Heart left ventricle (tissue), 16 donors: Measurements from ENCODE around the gene ERF. TPM values are rescaled to one million over a fixed set of nuclear protein-coding genes. Genes with fewer than 3 reads are reported as not detected.

Experiments
- ATAC-seq, 4 donors: fragments of 200-7000 bp; cut with Tn5 transposase; one replicate each; pipeline ENCODE4 v1.9.1; 2020 to 2022; ENCODE audit warnings: moderate library complexity in 4 of 4, mild to moderate bottlenecking in 3 of 4, moderate number of reproducible peaks in 1 of 4
- DNase-seq, 5 donors: peaks; one replicate each; pipeline ENCODE4 v3.0.0-alpha.2; 2020
- H3K27ac ChIP-seq, 12 donors: fragments of 200-600 bp; sonication (generic) in 4 of 12; one replicate each; pipeline versions ENCODE4 v1.5.0 to v1.8.0; 2016 to 2022; ENCODE audit warnings: mild to moderate bottlenecking in 2 of 12
- H3K27me3 ChIP-seq, 9 donors: fragments of 200-600 bp; sonication (generic) in 2 of 9; one replicate each; pipeline versions ENCODE4 v1.5.1 to v1.8.0; 2016 to 2022; ENCODE audit warnings: mild to moderate bottlenecking in 3 of 9
- H3K36me3 ChIP-seq, 9 donors: fragments of 200-600 bp; sonication (generic) in 2 of 9; one replicate each; pipeline versions ENCODE4 v1.5.0 to v1.8.0; 2018 to 2022; ENCODE audit warnings: mild to moderate bottlenecking in 2 of 9
- H3K4me1 ChIP-seq, 12 donors: fragments of 200-600 bp; sonication (generic) in 4 of 12; one replicate each; pipeline versions ENCODE4 v1.5.0 to v1.8.0; 2016 to 2022; ENCODE audit warnings: mild to moderate bottlenecking in 3 of 12
- H3K4me3 ChIP-seq, 12 donors: fragments of 200-600 bp; sonication (generic) in 4 of 12; one replicate each; pipeline versions ENCODE4 v1.5.0 to v1.8.0; 2017 to 2022; ENCODE audit warnings: mild to moderate bottlenecking in 9 of 12, moderate library complexity in 4 of 12
- H3K9me3 ChIP-seq, 12 donors: fragments of 200-600 bp; sonication (generic) in 4 of 12; one replicate each; pipeline versions ENCODE4 v1.5.0 to v1.8.0; 2016 to 2022; ENCODE audit warnings: mild to moderate bottlenecking in 1 of 12
- POLR2A ChIP-seq, 2 donors: fragments of 450-650 bp; IDR thresholded peaks; one replicate each; pipeline ENCODE4 v1.6.1; 2017; ENCODE audit warnings: antibody characterized with exemption in 2 of 2, mild to moderate bottlenecking in 2 of 2, moderate library complexity in 2 of 2
- WGBS, 4 donors: extraction: QIAGEN DNeasy Blood & Tissue Kit in 2 of 4; methylation state at CpG; one replicate each; pipeline versions ENCODE4 v1.1.5 to v1.1.7; 2013 to 2018; 5-methylcytosine and 5-hydroxymethylcytosine counted together
- intact Hi-C, 10 donors: fragments of 100-400 bp; cut with DNase I; formaldehyde crosslinking; loops; one replicate each; pipeline versions ENCODE4 v1.11.1 to v1.14.2; 2022
- polyA plus RNA-seq, 2 donors: library from polyadenylated mRNA; stranded (reverse); fragments of 200-250 nt; gene quantifications; one replicate each; pipeline ENCODE4 v1.2.3, GENCODE V29; 2013
- total RNA-seq, 9 donors: library from RNA; depleted of rRNA in 2 of 9; stranded (reverse); fragments of >200 nt in 2 of 9; fragmentation: NEBNext Ultra II Directional in 3 of 9; extraction: Animal tissue kit (Norgen Biotek cat#: 25700) in 3 of 9; gene quantifications; one replicate each; pipeline versions ENCODE4 v1.1.0 to v1.2.4, GENCODE V29; 2016 to 2023
- TF ChIP-seq, protein P1 (sequence below), 12 donors: fragments of 200-600 bp; sonication (generic) in 4 of 12; IDR thresholded peaks; one replicate each; pipeline versions ENCODE4 v1.5.0 to v1.8.0; 2018 to 2022; ENCODE audit warnings: antibody characterized with exemption in 12 of 12, mild to moderate bottlenecking in 5 of 12
- donor health status: ischemic (EF 13 %, LVEDD 7.1; RV severe dilation, severe dysfunction).
- donor health status: healthy with polysubstance abuse.
- donor health status: DM: no; HTN: yes; CAD: no.
- donor health status: DM: no; HTN: no; CAD: no.
- donor health status: ischemic (EF 25% LVEDD 6.9; RV normal size, moderate dysfunction).
- donor health status: ischemic (EF 25% LVEDD 5.7; RV mildly dilated, moderate dysfunction).
- donor health status: healthy.
- donor health status: DM: yes; HTN: yes; CAD: no.
- donor health status: ischemic (EF 35%, LVEDD 5.7; RV mildly dilated, moderate dysfunction).
- donor health status: nonischemic (EF 11% LVEDD 7.7; RV severe dilation, severe dysfunction).
- donor health status: DM: yes; HTN: yes; CAD: no.
- donor health status: PGD.
- donor health status: ischemic (EF 29% LVEDD 5.4; RV normal size, mild dysfunction).
- donor health status: nonischemic (EF 23%, LVEDD 6.1; RV moderate dilation, normal function).

ERF gene
- total and polyA plus RNA-seq, 11 donors: 26.1 to 49.7 (median 35.5) TPM

DNA sequence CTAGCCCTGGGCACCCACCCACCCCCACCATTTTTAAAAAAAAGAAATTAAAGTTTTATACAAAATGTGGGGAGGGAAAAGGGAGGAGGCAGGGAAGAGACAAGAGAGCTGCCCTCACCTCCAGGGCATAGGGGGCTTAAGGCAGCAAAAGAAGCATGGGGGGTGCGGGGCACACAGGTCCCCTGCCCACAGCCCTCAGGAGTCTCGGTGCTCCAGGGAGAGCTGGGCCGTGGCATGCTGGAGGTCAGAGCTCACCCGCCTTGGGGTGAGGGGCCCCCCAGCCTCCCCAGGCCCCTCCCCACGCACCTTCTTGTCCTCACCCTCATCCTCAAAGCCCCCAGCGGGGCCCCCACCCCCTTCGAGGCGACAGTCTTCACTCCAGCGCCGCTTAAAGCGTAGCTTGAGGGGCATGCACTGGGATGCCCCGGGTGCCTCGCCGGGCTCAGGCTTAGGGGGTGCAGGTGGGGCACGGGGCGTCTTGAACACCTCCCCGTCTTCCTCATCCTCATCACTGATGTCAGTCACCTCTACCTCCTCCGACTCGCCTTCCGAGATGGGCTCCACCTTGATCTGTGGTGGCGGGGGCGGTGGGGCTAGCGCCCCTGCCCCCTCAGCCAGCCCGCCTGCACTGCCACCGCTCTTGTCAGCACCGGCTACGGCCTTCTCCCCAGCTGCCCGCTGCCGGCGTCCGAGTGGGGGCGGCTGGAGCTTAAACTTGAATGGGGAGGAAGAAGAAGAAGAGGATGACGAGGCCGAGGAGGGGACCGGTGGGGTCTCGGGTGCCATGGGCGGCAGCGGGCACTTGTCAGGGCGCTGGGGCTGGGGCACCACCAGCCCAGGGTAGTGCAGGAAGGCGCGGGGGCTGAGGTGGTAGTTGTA, 6.4 kb downstream of the ERF start:
- DNase-seq (no peak), ATAC-seq (no peak)
- Histone ChIP-seq H3K9me3 (no peaks in the 10 kb centered on the region), H3K4me3 (no peak overlapping the region), H3K4me1 (peaks cover 18 to 92% (median 75%) of the 10 kb centered on the region in 12 donors), H3K27ac (peak overlapping the region in 6 of 12 donors; percentile 12 to 100 (median 85)), H3K27me3 (no peaks in the 10 kb centered on the region), H3K36me3 (peaks cover 0 to 31% (median 19%) of the 10 kb centered on the region in 9 donors)
- intact Hi-C loops: loop anchor here in 5 of 10 donors (5.0 to 10.0 kb wide), 4 partner anchors 39 to 176 kb away; partner anchors contain the start of gene LIPE (in 2 of the 5)
- TF ChIP-seq POLR2A (IDR thresholded peaks at IDR 0.05): no peak
- TF ChIP-seq, protein P1, sequence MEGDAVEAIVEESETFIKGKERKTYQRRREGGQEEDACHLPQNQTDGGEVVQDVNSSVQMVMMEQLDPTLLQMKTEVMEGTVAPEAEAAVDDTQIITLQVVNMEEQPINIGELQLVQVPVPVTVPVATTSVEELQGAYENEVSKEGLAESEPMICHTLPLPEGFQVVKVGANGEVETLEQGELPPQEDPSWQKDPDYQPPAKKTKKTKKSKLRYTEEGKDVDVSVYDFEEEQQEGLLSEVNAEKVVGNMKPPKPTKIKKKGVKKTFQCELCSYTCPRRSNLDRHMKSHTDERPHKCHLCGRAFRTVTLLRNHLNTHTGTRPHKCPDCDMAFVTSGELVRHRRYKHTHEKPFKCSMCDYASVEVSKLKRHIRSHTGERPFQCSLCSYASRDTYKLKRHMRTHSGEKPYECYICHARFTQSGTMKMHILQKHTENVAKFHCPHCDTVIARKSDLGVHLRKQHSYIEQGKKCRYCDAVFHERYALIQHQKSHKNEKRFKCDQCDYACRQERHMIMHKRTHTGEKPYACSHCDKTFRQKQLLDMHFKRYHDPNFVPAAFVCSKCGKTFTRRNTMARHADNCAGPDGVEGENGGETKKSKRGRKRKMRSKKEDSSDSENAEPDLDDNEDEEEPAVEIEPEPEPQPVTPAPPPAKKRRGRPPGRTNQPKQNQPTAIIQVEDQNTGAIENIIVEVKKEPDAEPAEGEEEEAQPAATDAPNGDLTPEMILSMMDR (IDR thresholded peaks at IDR 0.05): no peak
- 83 to 85% (median 84%) methylated on average over 35 to 41 of the region's 41 CpGs for WGBS, 4 donors

DNA sequence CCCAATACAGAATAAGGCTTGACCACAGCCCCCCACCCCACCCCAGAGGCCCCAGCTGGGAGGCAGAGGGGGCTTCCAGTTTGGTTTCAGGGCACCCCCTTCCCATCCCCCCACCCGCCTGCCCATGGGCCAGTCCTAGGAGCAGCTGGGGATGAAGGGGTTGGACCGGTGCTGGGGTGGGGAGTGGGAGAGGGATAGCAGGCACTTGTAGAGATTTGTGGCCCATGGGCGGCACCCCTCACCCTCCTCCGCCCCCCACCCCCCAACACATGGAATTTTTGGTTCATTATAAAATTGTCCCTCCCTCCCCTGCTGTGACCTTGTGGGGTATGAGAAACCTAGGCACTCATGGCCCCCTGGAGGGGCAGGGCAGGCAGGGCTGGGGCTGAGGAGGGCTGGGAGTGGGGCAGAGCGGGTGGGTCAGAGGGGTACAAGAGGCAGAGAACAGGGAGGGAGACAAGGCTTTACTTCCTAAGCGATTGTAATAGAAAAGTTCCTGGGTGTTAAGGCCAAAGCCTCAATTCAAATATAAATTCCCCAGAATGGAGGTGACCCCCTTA, 7.2 kb downstream of the ERF start:
- Histone ChIP-seq H3K4me3 (no peak overlapping the region), H3K27ac (peak overlapping the region in 11 of 12 donors; percentile 24 to 100 (median 58)), H3K36me3 (peaks cover 0 to 31% (median 19%) of the 10 kb centered on the region in 9 donors), H3K4me1 (peaks cover 18 to 89% (median 72%) of the 10 kb centered on the region in 12 donors), H3K9me3 (no peaks in the 10 kb centered on the region), H3K27me3 (no peaks in the 10 kb centered on the region)
- ATAC-seq (no peak), DNase-seq (no peak)
- 81 to 89% (median 85%) methylated on average over 5 to 6 of the region's 6 CpGs for WGBS, 4 donors
- no peak for TF ChIP-seq POLR2A (IDR thresholded peaks at IDR 0.05)
- intact Hi-C loops: loop anchor here in 7 of 10 donors (2.0 to 10.0 kb wide), 5 partner anchors 31 to 177 kb away; partner anchors contain the start of gene LIPE (in 2 of the 7)

DNA sequence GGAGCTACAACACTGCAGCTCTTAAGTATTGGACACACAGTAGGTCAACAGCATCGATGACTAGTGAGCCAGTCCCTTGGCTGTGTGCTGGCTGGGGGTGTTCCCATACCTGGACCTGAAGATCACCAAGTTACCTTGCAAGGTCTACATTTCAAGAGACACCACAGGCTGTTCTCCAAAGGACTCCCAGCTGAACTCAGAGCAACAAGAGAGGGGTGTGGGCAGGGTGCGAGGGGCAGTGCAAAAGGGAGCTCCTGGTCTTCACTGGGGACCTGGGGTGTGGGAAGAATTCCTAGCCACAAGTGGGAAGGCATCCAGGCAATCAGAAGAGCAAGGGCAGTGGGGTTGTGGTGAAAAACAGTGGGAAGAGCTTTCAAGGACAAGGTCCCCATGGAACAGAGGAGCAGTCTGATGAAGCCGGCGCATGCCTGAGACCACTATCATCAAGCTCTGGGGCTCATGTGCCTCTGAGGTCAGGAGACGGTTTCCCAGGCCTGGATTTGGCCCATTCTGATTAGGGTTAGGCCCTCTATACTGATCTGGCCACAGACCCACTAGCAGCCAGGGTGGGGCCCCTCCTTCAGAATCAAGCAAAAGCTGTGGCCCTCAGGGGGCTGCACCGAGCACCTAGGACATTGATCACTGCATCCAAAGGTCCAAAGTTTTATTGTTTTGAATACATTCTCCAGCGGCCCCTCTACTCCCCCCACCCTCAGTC, 7.8 kb downstream of the ERF start:
- WGBS, 4 donors: 43 to 53% (median 48%) methylated on average over 7 of the region's 7 CpGs
- H3K4me1 ChIP-seq: peaks cover 18 to 83% (median 67%) of the 10 kb centered on the region in 12 donors
- no peaks in the 10 kb centered on the region for H3K9me3 ChIP-seq
- DNase-seq: peak in 2 of 5 donors; percentile 26 to 48
- H3K36me3 ChIP-seq: peaks cover 0 to 31% (median 19%) of the 10 kb centered on the region in 9 donors
- TF ChIP-seq, protein P1 (IDR thresholded peaks at IDR 0.05): no peak
- H3K27me3 ChIP-seq: no peaks in the 10 kb centered on the region
- intact Hi-C loops: loop anchor here in 9 of 10 donors (1.0 to 10.0 kb wide), 7 partner anchors 32 to 178 kb away; partner anchors contain the start of genes LIPE (in 2 of the 9) and MEGF8 (in 1 of the 9)
- H3K27ac ChIP-seq: peak overlapping the region in 11 of 12 donors; percentile 24 to 100 (median 58)
- no peak for ATAC-seq
- peak overlapping the region in 1 of 12 donors; percentile 16 for H3K4me3 ChIP-seq
